T follicular helper cell (primary cell): ENCODE measurements around the gene OXER1.
"Not testable (repeated sequence)": the region's sequence is repeated elsewhere in the genome, so short reads cannot be mapped to it uniquely, and the experiment has no call there.

Experiments
- DNase-seq: peaks from one replicate; pipeline ENCODE4 v3.0.0-alpha.2; 2020; ENCODE audit warnings: low read depth

Gene OXER1

GRCh38 chr2:42752314-42752713, 11.6 kb downstream of the OXER1 start:
- no peak for DNase-seq

DNA sequence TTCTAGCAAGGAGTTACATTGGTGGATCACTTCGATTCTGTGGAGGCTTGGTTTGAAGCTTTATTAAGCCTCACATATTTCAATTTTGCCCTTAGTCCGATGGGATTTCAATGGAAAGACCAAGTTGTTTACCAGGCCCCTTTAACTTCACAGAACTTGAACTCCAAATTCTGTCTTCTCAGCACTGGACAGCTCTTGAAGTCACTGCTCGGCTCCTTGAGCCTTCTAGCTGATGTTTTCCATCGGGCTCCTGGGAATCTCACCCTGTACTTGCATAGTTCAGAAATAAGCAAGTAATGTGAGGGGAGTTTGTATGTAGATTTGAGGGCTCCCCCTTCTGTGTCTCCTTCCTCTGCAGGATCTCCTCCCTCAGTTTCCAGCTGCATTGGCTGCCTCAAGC, 15.1 kb downstream of the OXER1 start:
- no peak for DNase-seq

DNA sequence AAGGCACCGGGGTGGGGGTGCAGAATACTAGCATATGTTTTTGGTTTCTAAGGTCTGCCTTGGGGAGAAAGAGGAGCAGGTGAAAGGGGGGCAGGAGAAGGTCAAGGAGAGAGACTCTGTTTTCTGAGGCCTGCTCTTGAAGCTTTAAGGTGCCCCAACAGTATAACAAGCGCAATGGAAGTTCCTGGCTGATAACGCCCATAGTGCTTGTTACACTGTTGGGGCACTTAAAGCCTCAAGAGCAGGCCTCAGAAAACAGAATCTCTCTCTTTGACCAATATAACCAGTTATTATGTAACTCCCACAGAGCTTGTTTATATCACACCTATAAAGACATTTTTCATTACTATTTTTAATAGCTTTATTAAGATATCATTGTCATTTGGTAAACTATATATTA, 16.5 kb downstream of the OXER1 start:
- no peak for DNase-seq

- DNase-seq = no peak
Observed at GRCh38 chr2:42744545-42745082, 19.3 kb downstream of the OXER1 start.

GRCh38 chr2:42743659-42743990, 20.3 kb downstream of the OXER1 start:
- no peak for DNase-seq

DNA sequence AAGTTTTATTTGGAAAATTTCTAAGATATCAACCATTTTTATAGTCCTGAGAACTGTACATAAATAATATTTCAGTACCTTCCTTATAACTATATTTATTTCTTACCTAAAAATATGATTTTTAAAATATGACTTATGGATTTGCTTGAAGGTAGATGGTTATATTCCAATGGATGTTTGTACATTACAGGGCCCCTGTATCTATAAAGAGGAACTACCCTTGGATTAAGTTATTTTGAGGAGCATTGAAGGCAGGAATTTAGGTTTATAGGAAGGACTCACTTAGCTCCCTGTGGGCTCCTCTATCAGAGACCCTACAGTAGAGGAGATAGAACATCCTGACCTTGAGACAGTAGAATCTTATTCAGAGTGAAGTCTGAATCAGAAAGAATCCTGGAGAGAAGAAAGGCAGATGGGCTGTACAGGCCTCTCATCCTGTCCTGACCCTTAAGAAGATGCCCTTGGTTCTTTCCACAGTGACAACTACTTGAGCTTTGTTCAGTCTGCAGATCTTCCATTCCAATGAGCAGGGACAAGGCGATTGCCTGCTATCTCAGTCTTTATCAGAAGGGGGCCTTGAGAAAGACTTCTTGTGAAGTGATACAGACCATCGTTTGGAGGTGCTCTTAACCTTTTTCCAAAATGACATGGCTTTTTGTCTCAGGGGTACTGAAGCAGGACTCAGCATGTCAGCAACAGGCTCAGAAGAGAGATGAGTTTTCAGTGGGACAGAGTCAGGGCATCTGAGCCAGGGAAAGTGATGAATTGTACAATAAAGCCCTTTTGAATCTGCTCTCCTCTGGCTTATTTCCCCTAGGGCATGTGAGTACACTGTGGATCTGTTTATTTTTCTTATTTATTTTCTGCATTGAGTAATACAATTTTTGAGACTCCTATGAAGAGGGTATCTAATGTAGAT, 20.9 kb downstream of the OXER1 start:
- DNase-seq = no peak

DNA sequence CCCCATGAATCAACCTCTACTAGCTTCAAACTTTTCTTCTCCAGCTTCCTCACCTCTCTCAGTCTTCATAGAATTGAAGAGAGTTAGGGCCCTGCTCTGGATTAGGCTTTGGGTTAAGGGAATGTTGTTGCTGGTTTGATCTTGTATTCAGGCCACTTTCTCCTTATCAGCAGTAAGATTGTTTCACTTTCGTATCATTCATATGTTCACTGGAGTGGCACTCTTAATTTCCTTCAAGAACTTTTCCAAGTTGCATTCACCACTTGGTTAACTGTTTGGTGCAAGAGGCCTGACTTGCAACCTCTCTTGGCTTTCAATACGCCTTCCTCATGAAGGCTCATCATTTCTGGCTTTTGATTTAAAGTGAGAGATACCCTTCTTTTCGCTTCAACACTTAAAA, 22.8 kb downstream of the OXER1 start:
- DNase-seq = no peak

DNA sequence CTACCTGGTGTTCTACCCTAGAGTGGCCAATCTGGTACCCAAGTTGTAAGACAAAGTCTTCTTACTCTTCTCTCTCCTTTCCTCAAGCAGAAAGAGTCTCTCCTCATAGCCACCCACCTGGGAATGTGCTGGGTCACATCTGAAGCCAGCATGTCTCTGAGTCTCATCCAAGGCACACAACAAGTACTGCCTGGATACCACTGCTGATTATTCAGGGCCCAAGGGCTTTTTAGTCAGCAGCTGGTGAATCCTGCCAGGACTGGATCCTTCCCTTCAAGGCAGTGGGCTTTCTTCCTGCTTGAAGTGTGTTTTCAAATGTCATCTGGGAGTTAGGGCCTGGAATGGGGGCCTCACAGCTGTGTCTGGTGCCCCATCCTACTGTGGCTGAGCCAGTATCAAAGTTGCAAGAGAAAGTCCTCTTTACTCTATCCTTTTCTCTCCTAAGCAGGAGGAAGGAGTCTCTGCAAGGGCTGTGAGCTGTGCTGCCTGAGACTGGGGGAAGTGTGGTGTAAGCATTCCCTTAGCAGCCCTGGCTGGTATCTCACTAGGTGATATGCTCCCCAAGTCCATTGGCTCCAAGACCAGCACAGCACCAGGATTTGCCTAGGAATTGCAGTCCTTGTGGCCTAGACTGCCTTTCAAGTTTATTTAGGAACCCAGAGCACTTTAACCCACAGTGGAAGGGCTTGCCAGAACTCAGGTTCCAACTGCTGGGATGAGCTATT, 27.2 kb downstream of the OXER1 start:
- DNase-seq = no peak

DNA sequence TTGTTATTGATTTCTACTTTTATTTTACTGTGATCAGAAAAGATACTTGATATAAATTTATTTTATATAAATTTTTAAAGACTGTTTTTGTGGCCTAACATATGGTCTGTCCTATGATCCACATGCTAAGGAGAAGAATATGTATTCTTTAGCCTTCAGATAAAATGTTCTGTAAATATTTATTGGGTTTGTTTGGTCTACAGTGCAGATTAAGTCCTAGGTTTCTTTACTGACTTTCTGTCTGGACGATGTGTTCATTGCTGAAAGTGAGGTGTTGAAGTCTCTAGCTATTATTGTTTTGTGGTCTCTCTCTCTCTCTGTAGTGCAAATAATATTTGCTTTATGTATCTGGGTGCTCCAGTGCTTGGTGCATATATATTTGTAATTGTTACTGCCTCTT, 30.1 kb downstream of the OXER1 start:
- no peak for DNase-seq

GRCh38 chr2:42731316-42731715, 32.6 kb downstream of the OXER1 start:
- DNase-seq = not testable (repeated sequence)

DNA sequence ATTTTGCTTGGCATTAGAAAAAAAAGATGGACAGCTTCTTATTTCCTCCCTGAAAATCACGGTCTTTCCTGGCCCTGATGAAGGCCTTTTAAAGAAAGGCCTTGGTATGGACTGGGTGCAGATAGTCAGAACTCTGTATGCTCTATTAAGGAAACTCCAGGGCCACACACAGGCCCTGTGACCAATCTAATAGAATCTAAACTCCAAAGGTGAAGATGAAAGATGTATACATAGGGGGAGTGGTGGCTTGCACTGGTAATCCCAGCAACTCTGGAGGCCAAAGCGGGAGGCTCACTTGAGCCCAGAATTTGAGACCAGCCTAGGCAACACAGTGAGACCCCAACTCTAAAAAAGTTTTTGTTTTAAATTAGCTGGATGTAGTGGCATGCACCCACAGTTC, 37.3 kb downstream of the OXER1 start:
- no peak for DNase-seq

DNA sequence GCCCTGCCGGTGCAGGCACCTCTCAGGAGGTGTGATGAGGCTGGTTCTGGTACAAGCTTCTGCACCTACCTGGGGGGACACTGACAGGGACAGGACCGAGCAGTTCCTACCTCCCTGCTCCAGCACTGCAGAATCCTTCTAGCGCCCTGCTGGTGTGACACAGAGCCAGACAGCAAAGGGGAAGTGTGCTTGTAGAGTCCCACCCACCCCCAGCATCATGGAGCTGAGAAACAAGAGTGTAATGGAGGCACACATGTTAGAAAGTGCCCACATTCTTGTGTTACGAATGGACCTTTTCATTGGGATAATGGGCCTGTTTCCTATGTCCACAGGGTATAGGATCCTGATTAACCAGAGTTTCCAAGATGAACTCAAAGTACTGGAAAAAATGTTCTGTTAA, 38.3 kb downstream of the OXER1 start:
- no peak for DNase-seq

DNA sequence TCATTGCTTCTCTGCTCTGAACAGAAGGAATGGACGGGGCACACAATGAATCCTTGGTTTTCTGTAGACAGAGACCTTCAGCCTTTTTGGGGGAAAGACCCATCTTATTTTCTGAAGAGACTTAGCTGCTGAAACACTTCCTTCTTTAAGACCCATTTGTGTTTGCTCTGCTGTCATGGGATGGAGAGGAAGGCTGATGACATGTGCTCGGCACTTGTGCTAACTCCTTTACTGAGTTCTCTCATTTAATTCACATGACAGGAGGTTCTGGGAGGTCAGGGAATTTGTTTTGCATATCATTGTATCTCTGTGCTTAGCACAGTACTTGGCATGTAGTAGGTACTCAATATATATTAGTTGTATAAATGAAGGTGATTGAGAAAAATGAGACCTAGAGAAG, 39.0 kb downstream of the OXER1 start:
- DNase-seq = no peak

GRCh38 chr2:42723465-42723864, 40.5 kb downstream of the OXER1 start:
- DNase-seq = no peak

DNA sequence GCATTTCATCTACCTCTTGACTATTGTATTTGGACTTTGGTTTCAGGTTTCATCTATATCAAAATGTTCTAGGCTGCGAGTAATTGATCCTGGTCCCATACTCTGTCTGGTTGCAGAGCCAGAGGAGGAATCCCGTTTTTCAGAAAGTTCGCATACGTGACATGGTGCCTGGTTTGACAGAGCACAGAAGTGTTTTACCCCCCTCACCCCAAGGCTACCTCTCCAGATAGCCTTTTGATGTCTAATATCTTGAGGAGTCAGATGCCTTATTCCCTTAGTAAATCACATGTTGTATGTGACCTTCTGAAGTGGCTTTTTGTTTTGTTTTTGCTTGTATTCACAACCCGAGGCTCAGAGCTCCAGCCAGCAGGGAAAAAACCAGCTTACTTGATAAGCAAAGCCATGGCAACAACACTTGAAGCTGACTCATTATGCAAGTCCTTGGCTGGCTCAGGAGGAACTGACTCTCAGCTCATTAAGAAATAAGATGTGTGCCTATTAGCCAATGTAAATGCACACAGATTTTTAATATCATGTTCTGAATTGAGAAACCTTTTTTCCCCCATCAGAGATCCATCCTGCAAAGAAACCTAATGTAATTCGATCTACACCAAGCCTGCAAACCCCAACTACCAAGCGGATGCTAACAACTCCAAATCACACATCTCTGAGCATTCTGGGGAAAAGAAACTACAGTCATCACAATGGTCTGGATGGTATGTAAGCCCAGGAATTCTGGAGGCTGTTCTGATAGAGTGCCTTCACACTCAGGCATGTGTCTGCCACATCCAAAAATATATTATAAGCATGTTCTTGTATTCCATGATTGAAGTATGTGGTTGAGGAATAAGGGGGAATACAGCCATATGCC, 41.4 kb downstream of the OXER1 start:
- no peak for DNase-seq

- DNase-seq = no peak
Observed at GRCh38 chr2:42721898-42722297, 42.0 kb downstream of the OXER1 start.

DNA sequence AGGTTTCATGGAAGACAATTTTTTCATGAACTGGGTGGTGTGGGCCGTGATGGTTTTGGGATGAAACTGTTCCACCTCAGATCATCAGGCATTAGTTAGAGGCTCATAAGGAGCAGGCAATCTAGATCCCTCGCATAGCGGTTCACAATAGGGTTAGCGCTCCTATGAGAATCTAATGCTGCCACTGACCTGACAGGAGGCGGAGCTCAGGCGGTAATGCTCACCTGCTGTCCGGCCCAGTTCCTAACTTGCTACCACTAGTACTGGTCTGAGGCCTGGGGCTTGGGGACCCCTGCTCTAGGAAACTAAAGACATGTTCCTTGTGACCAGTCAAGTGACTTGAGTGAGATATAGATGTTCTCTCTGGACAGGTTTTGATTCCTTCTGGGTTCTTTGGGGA, 49.2 kb downstream of the OXER1 start:
- no peak for DNase-seq

- DNase-seq = no peak
Observed at GRCh38 chr2:42713920-42714319, 50.0 kb downstream of the OXER1 start.

DNA sequence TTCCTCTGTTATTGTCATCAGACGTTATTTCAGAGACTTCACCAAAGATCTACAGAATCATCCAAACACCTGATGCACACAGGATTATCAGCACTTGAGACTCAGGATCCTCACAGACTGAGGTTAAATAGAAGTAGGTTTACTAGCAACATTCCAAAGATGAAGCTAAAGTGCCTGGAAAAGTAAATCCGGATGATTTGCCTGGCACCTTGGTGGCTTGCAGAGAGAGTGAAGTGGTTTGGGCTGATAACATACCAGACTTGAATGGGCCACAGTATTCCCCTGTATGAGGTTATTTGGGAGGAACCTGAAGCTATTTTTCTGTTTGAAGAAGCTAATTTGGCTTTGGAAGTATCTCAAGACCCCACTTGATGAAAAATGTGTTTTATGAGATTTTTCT, 51.0 kb downstream of the OXER1 start:
- DNase-seq = no peak
